ENCODE results near the gene SHC2.

GRCh38 chr19:489418-490196 lies 28.8 kb upstream of the SHC2 start:
- no peak for TF ChIP-seq POLR2A (IDR thresholded peaks at IDR 0.05)
- TF ChIP-seq CTCF (IDR thresholded peaks at IDR 0.05) = no peak

All from vagina (tissue), 2 donors.